Activated naive CD4-positive, alpha-beta T cell treated with anti-CD3 and anti-CD28 coated beads, Interleukin-2, amount 10 ng/mL, durations not matched to agents 7 days and 5 days (primary cell): ENCODE data around the gene CGREF1.

Source experiments
- CTCF ChIA-PET: fragments of 350-600 bp; sonication (Branson Sonifier 250); formaldehyde crosslinking; loops from one replicate; lab custom pipeline; 2021; ENCODE audit warnings: antibody characterized with exemption; lab: Charles Lee
- DNase-seq: peaks from one replicate; pipeline ENCODE4 v3.0.0-alpha.2; 2020
- H3K27ac Mint-ChIP-seq: one replicate; pipeline ENCODE4 v1.8.0; 2021; ENCODE audit warnings: mild to moderate bottlenecking, moderate library complexity, mixed read lengths
- H3K27me3 Mint-ChIP-seq: one replicate; pipeline ENCODE4 v1.8.0; 2021; ENCODE audit warnings: mild to moderate bottlenecking, mixed read lengths
- H3K36me3 Mint-ChIP-seq: one replicate; pipeline ENCODE4 v1.8.0; 2021; ENCODE audit warnings: mixed read lengths
- H3K4me1 Mint-ChIP-seq: one replicate; pipeline ENCODE4 v1.8.0; 2021; ENCODE audit warnings: mixed read lengths
- H3K4me3 Mint-ChIP-seq: one replicate; pipeline ENCODE4 v1.8.0; 2021; ENCODE audit warnings: mild to moderate bottlenecking, moderate library complexity, mixed read lengths
- H3K9me3 Mint-ChIP-seq: one replicate; pipeline ENCODE4 v1.8.0; 2021; ENCODE audit warnings: mixed read lengths

CGREF1 gene

GRCh38 chr2:27149570-27150405 is 30.9 kb upstream of the CGREF1 start:
- no peaks in the 10 kb centered on the region for H3K9me3 Mint-ChIP-seq
- DNase-seq: no peak
- peaks cover 53% of the 10 kb centered on the region for H3K27me3 Mint-ChIP-seq
- H3K4me3 Mint-ChIP-seq: no peak overlapping the region
- H3K4me1 Mint-ChIP-seq: no peaks in the 10 kb centered on the region
- no peak overlapping the region for H3K27ac Mint-ChIP-seq
- no peaks in the 10 kb centered on the region for H3K36me3 Mint-ChIP-seq
- CTCF ChIA-PET: interaction anchor here (1.5 kb wide), 1 partner anchor 20 kb away, joined by 5 read pairs; no protein-coding TSS in a partner anchor

- no peak within 1 kb of the TSS for H3K27ac Mint-ChIP-seq
- H3K36me3 Mint-ChIP-seq: no peaks in the 10 kb centered on the region
- no peak for DNase-seq
- H3K4me3 Mint-ChIP-seq: no peak within 1 kb of the TSS
- H3K27me3 Mint-ChIP-seq: peaks cover 57% of the 10 kb centered on the region
- CTCF ChIA-PET: interaction anchor here (1.5 kb wide), 1 partner anchor 21 kb away, joined by 5 read pairs; no protein-coding TSS in a partner anchor
- no peaks in the 10 kb centered on the region for H3K9me3 Mint-ChIP-seq
- no peaks in the 10 kb centered on the region for H3K4me1 Mint-ChIP-seq
These were observed 30.0 kb upstream of the CGREF1 start, which contains the start of gene TCF23 for GRCh38 chr2:27148801-27149439. Gene TCF23, plus strand, starts transcription at chr2:27149004. Its CDS starts 130 bp downstream, at chr2:27149134.

- no peaks in the 10 kb centered on the region for H3K4me1 Mint-ChIP-seq
- H3K9me3 Mint-ChIP-seq: peaks cover 1% of the 10 kb centered on the region
- DNase-seq: no peak
- H3K4me3 Mint-ChIP-seq: no peak overlapping the region
- H3K36me3 Mint-ChIP-seq: no peaks in the 10 kb centered on the region
- H3K27me3 Mint-ChIP-seq: peaks cover 61% of the 10 kb centered on the region
- CTCF ChIA-PET: no interaction called here
- no peak overlapping the region for H3K27ac Mint-ChIP-seq
These were observed 29.0 kb upstream of the CGREF1 start for GRCh38 chr2:27147935-27148334.

- Mint-ChIP-seq H3K9me3 (peaks cover 1% of the 10 kb centered on the region), H3K4me1 (no peaks in the 10 kb centered on the region), H3K27me3 (peaks cover 62% of the 10 kb centered on the region), H3K27ac (no peak overlapping the region), H3K36me3 (no peaks in the 10 kb centered on the region), H3K4me3 (no peak overlapping the region)
- CTCF ChIA-PET: no interaction called here
- no peak for DNase-seq
These were observed 26.8 kb upstream of the CGREF1 start for GRCh38 chr2:27145682-27146081.

GRCh38 chr2:27143285-27143684 is 24.4 kb upstream of the CGREF1 start:
- no peak overlapping the region for H3K27ac Mint-ChIP-seq
- CTCF ChIA-PET: interaction anchor here (1.5 kb wide), 1 partner anchor 20 kb away, joined by 3 read pairs; the partner anchor contains the start of gene ABHD1
- H3K9me3 Mint-ChIP-seq: peaks cover 1% of the 10 kb centered on the region

GRCh38 chr2:27139310-27139709 is 20.4 kb upstream of the CGREF1 start, which contains the start of gene PRR30:
Gene PRR30, minus strand, starts transcription at chr2:27139410. Its CDS starts 1,081 bp downstream, at chr2:27138329.
- no peak for DNase-seq
- no peak within 1 kb of the TSS for H3K27ac Mint-ChIP-seq
- H3K36me3 Mint-ChIP-seq: peaks cover 2% of the 10 kb centered on the region
- peaks cover 44% of the 10 kb centered on the region for H3K27me3 Mint-ChIP-seq
- peaks cover 1% of the 10 kb centered on the region for H3K9me3 Mint-ChIP-seq
- CTCF ChIA-PET: interaction anchor here (0.9 kb wide), 1 partner anchor 30 kb away, joined by 3 read pairs; no protein-coding TSS in a partner anchor
- H3K4me3 Mint-ChIP-seq: no peak within 1 kb of the TSS
- peaks cover 9% of the 10 kb centered on the region for H3K4me1 Mint-ChIP-seq

More at GRCh38 chr2:27143285-27143684, 24.4 kb upstream of the CGREF1 start:
- DNase-seq: no peak
- H3K27me3 Mint-ChIP-seq: peaks cover 50% of the 10 kb centered on the region
- no peaks in the 10 kb centered on the region for H3K4me1 Mint-ChIP-seq
- H3K4me3 Mint-ChIP-seq: no peak overlapping the region
- no peaks in the 10 kb centered on the region for H3K36me3 Mint-ChIP-seq

- H3K27ac Mint-ChIP-seq: no peak overlapping the region
- H3K9me3 Mint-ChIP-seq: peaks cover 1% of the 10 kb centered on the region
- no peak overlapping the region for H3K4me3 Mint-ChIP-seq
- peaks cover 17% of the 10 kb centered on the region for H3K4me1 Mint-ChIP-seq
- H3K36me3 Mint-ChIP-seq: peaks cover 6% of the 10 kb centered on the region
- H3K27me3 Mint-ChIP-seq: peaks cover 34% of the 10 kb centered on the region
- CTCF ChIA-PET: no interaction called here
- no peak for DNase-seq
These were observed 19.2 kb upstream of the CGREF1 start for GRCh38 chr2:27138111-27138510.

- DNase-seq: no peak
- CTCF ChIA-PET: no interaction called here
- Mint-ChIP-seq H3K4me3 (no peak overlapping the region), H3K27me3 (peaks cover 27% of the 10 kb centered on the region), H3K36me3 (peaks cover 10% of the 10 kb centered on the region), H3K27ac (no peak overlapping the region), H3K4me1 (peaks cover 24% of the 10 kb centered on the region), H3K9me3 (no peaks in the 10 kb centered on the region)
These were observed 18.5 kb upstream of the CGREF1 start for GRCh38 chr2:27137322-27137935.

- Mint-ChIP-seq H3K9me3 (no peaks in the 10 kb centered on the region), H3K27me3 (peaks cover 22% of the 10 kb centered on the region), H3K27ac (no peak overlapping the region), H3K36me3 (peaks cover 11% of the 10 kb centered on the region), H3K4me3 (no peak overlapping the region), H3K4me1 (peaks cover 28% of the 10 kb centered on the region)
- CTCF ChIA-PET: no interaction called here
- no peak for DNase-seq
These were observed 17.8 kb upstream of the CGREF1 start for GRCh38 chr2:27136751-27137150.

- peak overlapping the region; percentile 94 for H3K4me3 Mint-ChIP-seq
- CTCF ChIA-PET: no interaction called here
- H3K27me3 Mint-ChIP-seq: peaks cover 22% of the 10 kb centered on the region
- H3K36me3 Mint-ChIP-seq: peaks cover 20% of the 10 kb centered on the region
- no peak for DNase-seq
- H3K4me1 Mint-ChIP-seq: peaks cover 32% of the 10 kb centered on the region
- peak overlapping the region; percentile 97 for H3K27ac Mint-ChIP-seq
- H3K9me3 Mint-ChIP-seq: no peaks in the 10 kb centered on the region
These were observed 16.6 kb upstream of the CGREF1 start for GRCh38 chr2:27135478-27135955.

- Mint-ChIP-seq H3K27me3 (peaks cover 22% of the 10 kb centered on the region), H3K9me3 (no peaks in the 10 kb centered on the region), H3K4me3 (peak overlapping the region; percentile 94), H3K4me1 (peaks cover 32% of the 10 kb centered on the region), H3K36me3 (peaks cover 22% of the 10 kb centered on the region), H3K27ac (peak overlapping the region; percentile 97)
- no peak for DNase-seq
- CTCF ChIA-PET: interaction anchor here (0.9 to 3.4 kb wide), 3 partner anchors 11 to 38 kb away, joined by 3 to 19 read pairs (median 3); partner anchors contain the start of gene ABHD1
These were observed 16.0 kb upstream of the CGREF1 start for GRCh38 chr2:27134781-27135477.

- Mint-ChIP-seq H3K36me3 (peaks cover 24% of the 10 kb centered on the region), H3K27me3 (peaks cover 22% of the 10 kb centered on the region), H3K27ac (peak within 1 kb of the TSS; percentile 97), H3K4me3 (peak within 1 kb of the TSS; percentile 94), H3K9me3 (no peaks in the 10 kb centered on the region), H3K4me1 (peaks cover 32% of the 10 kb centered on the region)
- CTCF ChIA-PET: interaction anchor here (0.8 to 3.4 kb wide), 7 partner anchors 10 to 169 kb away, joined by 3 to 19 read pairs (median 3); partner anchors contain the start of gene ABHD1
- peak; percentile 98 for DNase-seq
These were observed 15.2 kb upstream of the CGREF1 start, which contains the start of gene PREB for GRCh38 chr2:27133905-27134780. Gene PREB, minus strand, starts transcription at chr2:27134636. Its CDS starts 215 bp downstream, at chr2:27134421.
